Adrenal gland (tissue), 12 donors: ENCODE results near the gene SGIP1. TPM values are rescaled to one million over a fixed set of nuclear protein-coding genes. Genes with fewer than 3 reads are reported as not detected.

Source experiments
- DNase-seq, 7 donors: peaks; one replicate each; pipeline ENCODE4 v3.0.0-alpha.2; 2019 to 2020
- H3K27ac ChIP-seq, 5 donors: fragments of 200-600 bp; sonication (generic) in 4 of 5; 1 replicate in 3 of 5; 2 replicates in 2 of 5; pipeline versions ENCODE4 v1.5.1 to v1.8.0; 2016 to 2020; ENCODE audit warnings: mild to moderate bottlenecking in 1 of 5
- H3K27me3 ChIP-seq: fragments of 200-600 bp; 2 replicates; pipeline ENCODE4 v1.8.0; 2021
- H3K36me3 ChIP-seq, 2 donors: fragments of 200-600 bp; replicated peaks in 1 of 2; 1 replicate in 1 of 2; 2 replicates in 1 of 2; pipeline versions ENCODE4 v1.5.1 to v1.8.0; 2018 to 2022
- H3K4me1 ChIP-seq, 2 donors: fragments of 200-600 bp; replicated peaks in 1 of 2; 1 replicate in 1 of 2; 2 replicates in 1 of 2; pipeline versions ENCODE4 v1.5.1 to v1.8.0; 2018 to 2021
- H3K4me3 ChIP-seq, 4 donors: fragments of 200-600 bp; sonication (generic) in 3 of 4; one replicate each; pipeline ENCODE4 v1.5.1; 2016 to 2018
- H3K9me3 ChIP-seq, 3 donors: fragments of 200-600 bp; sonication (generic) in 1 of 3; replicated peaks in 1 of 3; 1 replicate in 2 of 3; 2 replicates in 1 of 3; pipeline versions ENCODE4 v1.5.1 to v1.8.0; 2016 to 2021
- POLR2A ChIP-seq, 2 donors: fragments of 450-650 bp; IDR thresholded peaks; one replicate each; pipeline ENCODE4 v1.6.1; 2017; ENCODE audit warnings: antibody characterized with exemption in 2 of 2, mild to moderate bottlenecking in 2 of 2, moderate library complexity in 1 of 2
- WGBS, 4 donors: extraction: QIAGEN DNeasy Blood & Tissue Kit in 2 of 4; methylation state at CpG; one replicate each; pipeline versions ENCODE4 v1.1.5 to v1.1.7; 2013 to 2017; 5-methylcytosine and 5-hydroxymethylcytosine counted together
- intact Hi-C, 2 donors: fragments of 100-400 bp; cut with DNase I; formaldehyde crosslinking; loops; one replicate each; pipeline versions ENCODE4 v1.14.1 to v1.15.0; 2022 to 2023
- polyA plus RNA-seq, 3 donors: library from polyadenylated mRNA; stranded (reverse); fragments of 200-250 nt in 2 of 3; fragments of 350-450 nt in 1 of 3; fragmentation: Illumina TruSeq in 1 of 3; extraction: RNeasy Lipid Tissue Mini Kit (QIAGEN cat#74804) in 1 of 3; gene quantifications; one replicate each; pipeline ENCODE4 v1.2.3, GENCODE V29; 2013 to 2014
- total RNA-seq, 9 donors: library from RNA; depleted of rRNA in 4 of 9; stranded (reverse); fragments of >200 nt in 4 of 9; fragments of 120-200 nt in 1 of 9; fragmentation: NEBNext Ultra II Directional in 1 of 9; extraction: Animal tissue kit (Norgen Biotek cat#: 25700) in 1 of 9; gene quantifications; one replicate each; pipeline versions ENCODE4 v1.1.0 to v1.2.4, GENCODE V29; 2013 to 2023
- TF ChIP-seq, protein P1 (sequence below), 6 experiments: fragments of 450-650 bp in 4 of 6; fragments of 200-600 bp in 2 of 6; sonication (generic) in 1 of 6; IDR thresholded peaks; 1 replicate in 5 of 6; 2 replicates in 1 of 6; pipeline versions ENCODE4 v1.5.1 to v1.8.0; 2016 to 2021; ENCODE audit warnings: antibody characterized with exemption in 6 of 6, mild to moderate bottlenecking in 2 of 6, moderate library complexity in 1 of 6
- donor health status: healthy with polysubstance abuse.
- donor health status: Bipolar disorder and iron deficiency.
- donor health status: DM: yes; HTN: yes; CAD: no.
- donor health status: DM: no; HTN: no; CAD: no.
- donor health status: DM: no; HTN: no; CAD: no.
- donor health status: DM: yes; HTN: yes; CAD: no.

Gene SGIP1
- total and polyA plus RNA-seq, 12 donors: 0.52 to 8.4 (median 1.9) TPM; not detected in 1

GRCh38 chr1:66519992-66520391 is 14.0 kb upstream of the SGIP1 start:
- no peaks in the 10 kb centered on the region for H3K27me3 ChIP-seq
- intact Hi-C loops: no loop called here
- H3K27ac ChIP-seq: no peak overlapping the region
- 67 to 79% (median 70%) methylated on average over 3 of the region's 3 CpGs for WGBS, 4 donors
- no peak for DNase-seq
- H3K9me3 ChIP-seq: no peaks in the 10 kb centered on the region
- H3K36me3 ChIP-seq: no peaks in the 10 kb centered on the region
- TF ChIP-seq, protein P1, sequence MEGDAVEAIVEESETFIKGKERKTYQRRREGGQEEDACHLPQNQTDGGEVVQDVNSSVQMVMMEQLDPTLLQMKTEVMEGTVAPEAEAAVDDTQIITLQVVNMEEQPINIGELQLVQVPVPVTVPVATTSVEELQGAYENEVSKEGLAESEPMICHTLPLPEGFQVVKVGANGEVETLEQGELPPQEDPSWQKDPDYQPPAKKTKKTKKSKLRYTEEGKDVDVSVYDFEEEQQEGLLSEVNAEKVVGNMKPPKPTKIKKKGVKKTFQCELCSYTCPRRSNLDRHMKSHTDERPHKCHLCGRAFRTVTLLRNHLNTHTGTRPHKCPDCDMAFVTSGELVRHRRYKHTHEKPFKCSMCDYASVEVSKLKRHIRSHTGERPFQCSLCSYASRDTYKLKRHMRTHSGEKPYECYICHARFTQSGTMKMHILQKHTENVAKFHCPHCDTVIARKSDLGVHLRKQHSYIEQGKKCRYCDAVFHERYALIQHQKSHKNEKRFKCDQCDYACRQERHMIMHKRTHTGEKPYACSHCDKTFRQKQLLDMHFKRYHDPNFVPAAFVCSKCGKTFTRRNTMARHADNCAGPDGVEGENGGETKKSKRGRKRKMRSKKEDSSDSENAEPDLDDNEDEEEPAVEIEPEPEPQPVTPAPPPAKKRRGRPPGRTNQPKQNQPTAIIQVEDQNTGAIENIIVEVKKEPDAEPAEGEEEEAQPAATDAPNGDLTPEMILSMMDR (IDR thresholded peaks at IDR 0.05): no peak
- no peak for TF ChIP-seq POLR2A (IDR thresholded peaks at IDR 0.05)
- H3K4me1 ChIP-seq: no peaks in the 10 kb centered on the region
- no peak overlapping the region for H3K4me3 ChIP-seq

DNA sequence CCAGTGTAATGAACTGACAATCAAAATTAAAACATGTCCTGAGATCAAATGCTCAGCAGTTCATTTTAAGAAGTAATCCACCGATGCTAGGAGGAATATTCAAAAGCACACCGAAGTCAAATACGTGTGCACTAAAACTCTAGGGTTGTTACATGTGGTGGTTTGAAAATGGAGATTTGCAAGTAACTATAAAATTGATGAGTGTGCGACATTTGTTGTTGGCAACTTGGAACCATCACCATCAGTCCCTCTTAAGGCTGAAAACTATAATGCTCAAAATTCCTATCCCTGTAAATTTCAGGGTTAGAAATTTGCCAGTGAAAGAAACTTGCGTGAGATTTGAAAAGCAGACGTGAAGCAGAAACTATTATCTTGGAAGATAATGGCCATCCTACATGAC is 13.3 kb upstream of the SGIP1 start:
- Histone ChIP-seq H3K36me3 (no peaks in the 10 kb centered on the region), H3K4me3 (no peak overlapping the region), H3K9me3 (no peaks in the 10 kb centered on the region), H3K27ac (no peak overlapping the region), H3K27me3 (no peaks in the 10 kb centered on the region), H3K4me1 (no peaks in the 10 kb centered on the region)
- 79 to 83% (median 81%) methylated on average over 6 of the region's 6 CpGs for WGBS, 4 donors
- DNase-seq: no peak
- intact Hi-C loops: no loop called here
- TF ChIP-seq POLR2A (IDR thresholded peaks at IDR 0.05): no peak
- TF ChIP-seq, protein P1 (IDR thresholded peaks at IDR 0.05): no peak

DNA sequence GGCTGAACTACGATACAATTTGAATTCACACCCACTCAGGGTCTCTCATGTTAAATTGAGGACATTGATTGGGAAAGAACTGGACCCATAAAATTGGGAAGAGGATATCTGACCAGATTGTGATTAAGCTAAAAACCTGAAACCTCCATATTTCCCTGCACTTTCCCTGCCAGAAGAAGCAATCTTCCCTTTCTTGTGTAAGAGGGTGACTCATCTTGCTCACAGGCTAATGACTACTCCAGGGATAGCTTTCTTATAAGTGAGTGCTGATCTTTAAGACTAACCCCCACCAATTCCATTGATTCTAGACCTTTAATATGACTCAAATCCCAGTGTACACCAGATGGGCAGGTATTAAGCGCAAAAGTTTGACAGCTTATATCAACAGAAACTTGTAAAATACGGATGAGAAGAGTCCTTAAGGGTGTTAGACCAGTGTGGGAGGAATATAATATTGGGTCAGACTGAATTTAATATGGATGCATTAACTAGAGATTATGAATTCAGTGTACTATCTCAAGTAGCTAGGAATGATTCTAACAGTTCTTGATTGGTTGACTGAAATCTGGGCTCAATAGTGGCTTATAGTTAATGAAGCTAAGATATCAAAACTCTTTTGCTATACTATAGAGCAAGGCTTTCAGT is 12.1 kb upstream of the SGIP1 start:
- Histone ChIP-seq H3K27ac (no peak overlapping the region), H3K4me3 (no peak overlapping the region), H3K4me1 (no peaks in the 10 kb centered on the region), H3K9me3 (no peaks in the 10 kb centered on the region), H3K27me3 (no peaks in the 10 kb centered on the region), H3K36me3 (no peaks in the 10 kb centered on the region)
- TF ChIP-seq POLR2A (IDR thresholded peaks at IDR 0.05): no peak
- TF ChIP-seq, protein P1 (IDR thresholded peaks at IDR 0.05): no peak
- no peak for DNase-seq
- WGBS, 4 donors: 84 to 91% (median 87%) methylated on average over 3 of the region's 3 CpGs
- intact Hi-C loops: no loop called here

DNA sequence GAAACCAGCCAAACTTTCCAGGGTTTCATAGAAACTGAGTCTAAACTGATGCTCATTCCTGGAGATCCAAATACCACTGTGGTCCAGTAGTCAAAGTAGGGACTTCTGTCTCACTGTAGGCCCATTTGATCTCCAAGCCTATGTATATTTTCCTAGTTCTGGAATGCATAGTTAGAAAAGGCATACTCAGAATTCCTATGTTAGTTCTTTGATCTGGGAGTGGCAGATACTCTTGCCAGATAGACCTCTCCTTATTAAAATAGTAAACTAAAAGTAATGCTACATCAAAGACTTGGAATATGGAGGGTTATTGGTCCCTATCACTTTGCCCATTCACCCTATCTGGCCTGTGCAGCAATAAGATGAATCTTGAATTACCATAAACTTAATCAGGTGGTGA is 10.4 kb upstream of the SGIP1 start:
- no peak for DNase-seq
- Histone ChIP-seq H3K36me3 (no peaks in the 10 kb centered on the region), H3K27ac (no peak overlapping the region), H3K4me3 (no peak overlapping the region), H3K27me3 (no peaks in the 10 kb centered on the region), H3K9me3 (no peaks in the 10 kb centered on the region), H3K4me1 (no peaks in the 10 kb centered on the region)
- intact Hi-C loops: no loop called here
- TF ChIP-seq POLR2A (IDR thresholded peaks at IDR 0.05): no peak
- TF ChIP-seq, protein P1 (IDR thresholded peaks at IDR 0.05): no peak
